Stimulated activated CD4-positive, alpha-beta T cell treated with anti-CD3 and anti-CD28 coated beads, TNF-alpha, amount 100 ng/mL, for 48 hours (primary cell): Measurements from ENCODE around the gene BTBD17.

ENCODE experiments used
- DNase-seq, 3 donors: peaks; one replicate each; pipeline ENCODE4 v3.0.0-alpha.2; 2020; ENCODE audit warnings: low read depth in 3 of 3

The BTBD17 gene

DNA sequence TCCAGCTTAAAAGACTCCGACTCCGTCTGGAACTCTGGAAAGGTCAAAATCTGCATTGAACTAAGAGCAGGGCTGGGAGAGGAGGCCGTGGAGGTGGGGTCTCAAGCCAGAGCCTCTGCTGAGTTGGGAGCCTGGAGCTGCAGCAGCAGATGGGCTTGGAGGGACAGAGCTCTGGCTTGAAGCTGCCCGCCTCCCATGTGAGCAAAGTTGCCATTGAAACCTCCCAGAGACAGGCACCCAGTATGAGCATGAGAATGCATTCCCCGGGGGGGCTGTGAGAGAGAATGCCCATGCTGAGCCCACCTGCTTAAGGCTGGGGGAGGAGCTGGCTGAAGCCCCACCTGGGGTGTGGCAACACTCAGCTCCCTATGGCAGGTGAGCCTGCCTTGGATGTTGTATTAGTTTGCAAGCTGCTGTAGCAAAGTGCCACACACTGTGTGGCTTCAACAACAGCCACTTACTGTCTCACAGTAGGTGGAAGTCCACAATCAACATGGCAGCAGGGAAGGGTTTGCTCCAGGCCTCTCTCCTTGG is 26.1 kb downstream of the BTBD17 start:
- no peak for DNase-seq

DNA sequence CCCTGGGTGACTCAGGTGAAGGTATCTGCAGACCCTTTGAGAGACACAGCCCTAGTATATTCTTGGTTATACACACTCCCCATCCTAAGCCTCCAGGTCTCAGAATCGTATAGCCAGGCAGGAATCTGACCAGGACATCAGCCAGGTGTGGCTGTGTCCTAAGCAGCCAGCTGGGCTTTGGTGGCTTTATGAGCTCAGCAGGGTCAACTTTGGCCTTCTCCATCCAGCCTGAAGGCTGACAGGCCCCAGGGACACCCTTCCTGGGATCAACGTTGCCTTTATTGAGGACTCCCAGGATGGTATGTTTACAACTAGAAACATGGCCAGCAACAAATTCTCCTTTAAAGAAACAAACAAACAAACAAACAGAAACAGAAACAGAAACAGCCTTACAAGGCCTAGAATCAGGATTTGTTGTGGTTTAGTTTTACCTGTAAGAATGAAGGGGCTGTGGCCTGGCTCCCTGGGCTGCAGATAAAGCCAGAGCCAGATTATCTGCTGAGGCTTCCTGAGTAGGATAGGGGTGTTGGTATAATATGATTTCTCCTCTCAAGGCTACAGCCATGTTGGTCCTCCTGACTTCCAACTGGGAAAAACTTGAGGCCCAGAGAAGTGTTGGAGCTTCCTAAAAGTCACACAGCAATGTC is 27.2 kb downstream of the BTBD17 start:
- no peak for DNase-seq

DNA sequence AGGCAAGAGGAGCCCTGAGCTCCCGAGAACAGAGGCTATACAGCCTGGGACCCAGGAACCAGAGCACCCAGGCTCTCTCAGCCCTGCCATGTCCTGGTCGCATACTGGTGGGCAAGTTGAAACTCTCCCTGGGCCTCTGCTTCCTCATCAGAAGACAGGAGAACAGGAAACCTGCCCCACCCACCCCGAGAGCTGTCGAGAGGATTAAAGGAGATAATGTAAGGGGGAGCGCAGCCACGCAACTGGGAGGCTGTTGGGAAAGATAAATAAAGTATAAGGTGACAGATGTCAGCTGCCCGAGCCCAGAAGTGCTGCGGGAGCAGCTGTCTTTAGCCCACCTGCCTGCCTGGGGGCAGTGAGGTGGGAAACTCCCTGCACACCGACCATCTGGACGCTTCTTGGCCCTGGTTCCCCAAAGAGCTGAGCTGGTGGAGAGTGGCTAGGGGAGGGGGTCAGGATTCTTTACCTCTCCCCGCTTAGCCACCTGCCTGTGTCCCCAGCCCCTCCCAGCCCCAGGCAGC is 28.8 kb downstream of the BTBD17 start:
- DNase-seq, result no peak

DNA sequence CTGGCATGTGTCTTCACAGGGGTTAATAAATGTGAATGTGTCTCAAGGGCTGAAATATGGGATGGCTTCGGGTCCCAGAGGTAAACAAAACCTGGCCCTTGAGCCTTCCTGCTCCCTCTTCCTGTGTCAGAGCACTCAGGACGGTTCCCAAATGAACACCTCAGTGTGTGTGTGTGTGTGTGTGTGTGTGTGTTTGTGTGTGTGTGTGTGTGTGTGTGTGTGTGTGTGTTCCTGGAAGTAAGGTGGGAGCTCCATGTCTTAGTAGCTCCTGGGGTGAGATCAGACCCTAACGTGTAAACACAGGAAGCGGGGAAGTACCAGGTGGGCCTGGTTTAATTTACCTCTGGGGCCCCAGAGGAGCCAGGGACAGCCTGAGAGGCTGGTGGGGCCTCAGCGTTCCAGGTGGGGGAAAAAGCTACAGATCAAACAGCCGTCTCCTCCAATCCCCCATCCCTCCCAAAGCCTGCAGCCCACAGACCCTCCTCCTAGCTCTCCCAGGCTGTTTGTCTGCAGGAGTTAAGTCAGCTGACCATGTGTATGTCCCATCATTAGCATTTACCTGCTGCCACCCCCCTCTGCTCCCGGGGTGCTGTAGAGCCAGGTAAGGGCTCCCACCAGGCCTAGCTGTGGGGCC is 29.5 kb downstream of the BTBD17 start:
- DNase-seq, result no peak

DNA sequence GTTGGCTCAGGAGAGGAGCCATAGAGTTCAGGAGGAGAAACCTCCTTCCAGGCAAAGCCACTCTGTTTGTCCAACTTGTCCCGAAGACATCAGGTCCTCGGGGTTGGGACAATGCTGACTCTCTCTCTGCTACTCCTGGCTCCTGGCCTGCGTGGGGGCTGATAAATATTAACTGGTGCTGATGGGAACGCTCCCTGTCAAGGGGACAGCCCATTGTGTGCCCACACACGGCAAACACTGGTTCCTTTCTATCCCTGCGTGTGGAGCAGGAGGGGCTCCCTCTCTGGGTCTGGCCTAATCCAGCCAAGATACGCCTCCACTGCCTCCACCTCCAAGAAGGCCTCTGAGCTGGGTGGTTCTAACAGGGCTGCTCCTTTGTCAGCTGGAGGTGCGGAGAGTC is 31.2 kb downstream of the BTBD17 start:
- DNase-seq, result no peak

DNA sequence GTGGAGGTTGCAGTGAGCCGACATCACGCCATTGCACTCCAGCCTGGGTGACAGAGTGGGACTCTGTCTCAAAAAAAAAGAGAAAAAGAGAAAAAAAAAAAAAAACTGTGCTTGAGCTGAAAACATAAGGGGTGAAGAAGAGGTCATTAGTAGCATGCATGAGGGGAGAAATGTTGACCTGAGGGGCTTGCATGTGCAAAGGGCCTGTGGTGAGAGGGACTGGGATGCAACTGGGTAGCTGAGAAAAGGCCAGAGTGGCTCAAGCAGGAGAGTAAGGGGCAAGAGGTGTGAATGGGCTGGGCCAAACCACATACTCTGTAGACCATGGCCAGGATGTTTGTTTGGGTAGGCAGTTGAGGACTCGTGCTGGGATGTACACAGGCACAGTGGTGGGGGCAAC is 32.3 kb downstream of the BTBD17 start:
- no peak for DNase-seq

DNA sequence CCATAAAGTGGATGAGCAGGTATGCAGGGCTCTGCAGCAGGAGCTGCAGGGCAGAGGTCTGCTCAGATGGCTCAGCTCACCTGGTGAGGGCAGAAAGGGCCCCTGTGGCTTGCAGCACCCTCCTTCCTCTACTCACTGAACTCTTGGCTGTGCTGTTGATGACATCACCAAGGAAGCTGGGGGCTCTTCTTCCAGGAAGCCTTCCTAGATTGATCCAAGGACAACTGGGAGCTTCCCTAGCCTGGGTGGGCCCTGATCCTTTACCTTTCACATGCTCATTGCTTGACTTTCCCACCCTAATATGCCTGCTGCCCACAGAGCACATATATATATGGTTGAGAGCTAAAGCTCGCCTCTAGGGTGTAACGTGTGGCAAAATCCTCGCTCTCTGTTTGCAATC is 33.2 kb downstream of the BTBD17 start:
- no peak for DNase-seq

DNA sequence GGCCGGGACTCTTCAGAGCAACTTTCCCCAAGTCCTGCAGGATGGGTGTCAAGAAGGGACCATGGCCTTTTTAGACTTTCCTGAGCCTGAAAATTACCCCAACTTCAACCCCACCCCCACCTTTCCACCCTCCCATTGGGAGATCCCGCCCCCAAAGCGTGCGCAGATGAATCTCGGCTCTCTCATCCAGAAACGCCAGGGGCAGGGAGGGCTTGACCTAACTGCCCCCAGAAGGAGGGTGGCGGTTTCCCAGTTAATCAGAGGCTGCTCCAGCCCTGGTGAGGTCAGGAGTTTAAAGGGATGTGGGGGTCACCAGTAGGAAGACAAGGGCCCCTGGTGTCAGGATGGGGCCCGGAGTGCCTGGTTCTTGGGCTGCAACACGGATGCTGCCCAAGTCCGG is 35.2 kb downstream of the BTBD17 start:
- no peak for DNase-seq

DNA sequence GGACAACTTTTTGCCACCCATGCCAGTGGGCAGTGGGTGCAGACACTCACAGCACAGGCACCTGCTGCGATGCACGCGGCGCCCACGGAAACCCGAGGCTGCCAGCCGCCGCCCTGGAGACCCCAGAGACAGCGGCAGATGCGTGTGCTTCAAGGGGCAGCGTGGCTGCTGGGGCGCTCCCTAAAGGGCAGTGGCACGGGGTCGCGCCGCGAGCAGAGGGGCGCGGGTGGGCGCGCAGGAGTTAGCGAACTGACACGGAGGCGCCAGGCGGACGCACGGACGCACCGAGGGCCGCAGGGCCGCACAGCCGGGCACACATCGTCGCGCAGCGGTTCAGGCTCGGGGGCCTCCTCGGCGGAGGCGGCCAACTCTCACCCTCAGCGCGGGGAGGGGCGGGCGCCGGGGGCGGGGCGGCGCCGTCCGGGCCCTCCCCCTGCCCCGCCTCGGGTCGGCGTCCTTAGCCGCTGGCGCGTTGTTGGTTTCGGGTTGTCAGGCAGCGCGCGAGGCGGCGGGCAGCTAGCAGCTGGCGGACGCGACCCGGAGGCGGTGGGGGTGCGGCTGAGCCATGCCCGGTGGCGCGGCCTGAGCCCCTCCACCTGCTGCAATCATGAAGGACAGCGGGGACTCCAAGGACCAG is 35.8 kb downstream of the BTBD17 start, which contains the start of gene KIF19:
KIF19 (plus strand) TSS at position 484 of the 637 bp plus-strand sequence; CDS start at position 608, 124 bp downstream.
- DNase-seq, result peak; percentile 8 to 37 (median 32)

DNA sequence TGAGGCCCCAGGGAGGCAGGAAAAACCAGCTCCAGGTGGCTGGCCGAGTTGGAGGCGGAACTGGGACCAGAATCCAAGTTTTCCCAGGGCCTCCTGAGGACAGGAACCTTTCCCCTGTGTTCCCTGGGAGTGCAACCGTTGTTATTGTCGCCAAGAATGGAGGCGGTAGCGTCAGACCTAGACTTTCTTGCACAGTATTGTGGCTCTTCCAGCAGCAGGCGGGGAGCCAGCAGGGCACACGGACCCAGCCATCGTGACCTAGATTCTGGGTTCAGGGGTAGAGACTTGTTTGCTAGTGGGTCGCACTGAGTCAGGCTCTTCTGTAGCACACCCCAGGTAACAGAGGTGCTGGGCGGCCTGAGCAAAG is 36.3 kb downstream of the BTBD17 start:
- DNase-seq, result no peak

DNA sequence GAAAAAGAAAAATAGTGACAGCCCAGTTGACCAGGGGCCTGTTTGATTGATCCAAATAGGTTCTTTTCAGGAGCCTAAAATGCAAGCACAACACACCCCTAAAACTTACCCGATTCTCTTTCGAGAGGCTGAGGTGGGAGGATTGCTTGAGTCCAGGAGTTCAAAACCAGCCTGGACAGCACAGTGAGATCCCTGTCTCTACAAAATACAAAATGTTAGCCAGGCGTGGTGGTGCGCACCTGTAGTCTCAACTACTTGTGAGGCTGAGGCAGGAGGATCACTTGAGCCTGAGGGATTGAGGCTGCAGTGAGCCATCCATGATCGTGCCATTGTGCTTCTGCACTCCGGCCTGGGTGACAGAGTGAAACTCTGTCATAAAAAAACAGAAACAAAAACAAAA is 37.1 kb downstream of the BTBD17 start:
- DNase-seq, result no peak

DNA sequence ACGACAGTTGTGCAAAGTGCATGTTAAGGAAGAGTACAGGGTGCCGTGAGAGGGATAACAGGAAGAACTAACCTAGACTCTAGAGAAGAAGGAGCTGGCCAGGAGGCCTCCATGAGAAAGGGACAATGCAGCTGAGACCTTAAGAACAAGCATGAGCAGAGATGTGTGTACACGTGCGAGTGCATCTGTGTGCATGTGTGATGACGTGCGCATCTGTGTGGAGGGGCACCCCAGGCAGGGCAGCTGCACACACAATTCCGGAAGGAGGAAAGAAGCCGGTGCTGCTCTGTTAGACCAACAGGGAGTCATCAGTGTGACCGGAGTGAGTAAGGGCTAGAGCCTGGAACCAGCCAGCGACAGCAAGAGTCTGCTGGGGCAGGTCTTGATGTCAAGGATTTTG is 43.3 kb downstream of the BTBD17 start:
- DNase-seq, result no peak

DNA sequence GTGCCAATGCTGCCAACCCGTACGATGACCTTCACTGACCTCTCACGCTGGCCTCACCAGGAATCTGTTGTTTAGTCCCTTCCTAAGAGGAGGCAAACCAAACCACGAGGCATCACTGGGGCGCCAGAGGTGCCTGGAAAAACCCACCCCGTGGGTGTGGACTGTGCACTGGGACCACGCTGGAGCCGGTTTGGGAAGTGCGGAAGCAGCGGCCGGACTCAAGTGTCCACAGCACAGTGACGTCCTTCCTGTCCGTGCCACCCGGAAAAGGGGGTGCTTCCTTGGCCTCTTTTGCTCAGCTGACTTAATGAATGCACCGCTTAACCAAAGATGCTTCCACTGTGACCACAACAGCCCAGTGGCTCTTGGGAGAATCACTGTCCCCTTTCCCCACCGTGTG is 44.6 kb downstream of the BTBD17 start:
- no peak for DNase-seq

DNA sequence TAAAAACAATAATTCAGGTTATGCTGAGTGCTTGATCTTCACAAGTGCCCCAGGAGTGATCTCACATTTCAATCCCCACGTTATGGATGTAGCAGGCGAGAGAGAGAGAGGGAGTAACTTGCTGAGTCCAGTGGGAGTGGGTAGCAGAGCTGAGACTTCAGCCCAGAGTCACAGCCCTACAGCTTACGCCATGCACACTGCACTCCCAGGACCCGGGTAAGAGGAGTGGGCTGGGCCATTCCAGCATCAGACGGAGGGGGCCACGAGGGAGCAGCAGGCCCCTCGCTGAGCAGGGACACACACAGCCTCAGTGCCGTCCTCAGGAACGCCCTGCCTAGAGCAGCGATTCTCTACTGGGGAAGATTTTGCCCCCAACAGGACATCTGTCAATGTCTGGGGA is 45.4 kb downstream of the BTBD17 start:
- DNase-seq, result no peak

DNA sequence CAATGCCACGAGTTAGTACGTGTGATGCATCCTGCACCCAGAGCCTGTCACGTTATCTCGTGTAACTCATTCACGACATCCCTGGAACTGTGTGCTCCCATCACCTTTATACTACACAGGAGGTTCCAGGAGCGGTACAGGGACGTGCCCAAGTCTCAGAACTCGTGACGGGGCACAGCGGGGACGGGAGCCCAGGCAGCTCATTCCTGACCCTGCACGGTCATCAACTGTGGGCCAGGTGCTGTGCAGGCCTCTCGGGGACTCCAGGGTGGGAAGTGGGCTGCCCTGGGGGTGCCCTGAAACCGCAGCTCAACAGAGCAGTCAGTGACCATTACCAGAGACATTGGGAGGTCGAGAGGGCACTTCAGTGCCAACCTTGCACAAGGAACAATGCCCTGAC is 46.8 kb downstream of the BTBD17 start:
- no peak for DNase-seq

DNA sequence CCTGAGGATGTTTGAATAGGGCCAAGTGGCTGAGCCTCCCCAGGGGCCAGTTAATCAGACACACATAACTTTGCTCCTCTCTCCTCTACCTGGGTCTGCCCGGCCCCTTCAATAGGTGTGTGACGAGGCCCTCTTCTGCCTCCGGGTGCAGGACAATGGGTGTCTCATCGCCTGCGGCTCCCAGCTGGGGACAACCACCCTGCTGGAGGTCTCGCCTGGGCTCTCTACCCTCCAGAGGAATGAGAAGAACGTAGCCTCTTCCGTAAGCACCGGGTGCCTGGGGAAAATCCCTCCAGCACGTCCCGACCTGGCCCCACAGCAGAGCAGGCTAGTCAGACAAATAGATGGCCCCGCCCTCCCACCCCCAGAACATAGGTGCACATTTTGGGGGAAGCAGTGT is 51.8 kb downstream of the BTBD17 start:
- DNase-seq, result no peak

DNA sequence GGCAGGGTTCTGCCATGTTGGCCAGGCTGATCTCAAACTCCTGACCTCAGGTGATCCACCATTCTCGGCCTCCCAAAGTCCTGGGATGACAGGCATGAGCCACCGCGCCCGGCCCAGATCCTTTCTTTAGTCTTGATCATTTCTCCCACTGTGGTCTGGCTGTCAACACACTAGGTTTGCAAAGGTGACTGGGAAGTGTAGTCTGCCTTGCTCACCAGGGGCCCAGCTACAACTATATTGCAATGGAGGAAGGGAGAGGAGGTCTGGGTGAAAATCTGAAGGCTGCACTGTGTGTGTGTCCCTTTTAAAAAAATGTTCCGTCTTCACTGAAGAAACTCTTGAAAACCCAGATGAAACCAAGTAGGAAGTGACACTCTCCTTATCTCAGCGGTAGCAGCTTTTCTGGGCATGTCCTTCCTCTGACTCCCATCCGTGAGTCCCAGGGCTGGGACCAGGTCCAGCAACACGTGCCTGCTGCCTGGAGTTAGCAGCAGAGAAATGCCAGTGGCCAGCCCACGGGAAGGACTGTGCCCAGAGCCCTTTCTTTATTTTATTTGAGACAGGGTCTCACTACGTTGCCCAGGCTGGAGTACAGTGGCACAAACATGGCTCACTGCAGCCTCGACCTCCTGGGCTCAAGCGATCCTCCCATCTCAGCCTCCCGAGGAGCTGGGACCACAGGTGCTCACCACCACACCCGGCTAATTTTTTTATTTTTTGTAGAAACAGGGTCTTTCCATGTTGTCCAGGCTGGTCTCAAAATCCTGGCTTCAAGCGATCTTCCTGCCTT is 53.5 kb downstream of the BTBD17 start:
- no peak for DNase-seq
